IPS-11a (cell line): ENCODE data around the gene KCNMA1.

ENCODE experiments used
- H3K4me3 ChIP-seq: one replicate; pipeline ENCODE4 v1.5.1; 2013; ENCODE audit warnings: low read depth, low read length, control low read depth

Gene KCNMA1

DNA sequence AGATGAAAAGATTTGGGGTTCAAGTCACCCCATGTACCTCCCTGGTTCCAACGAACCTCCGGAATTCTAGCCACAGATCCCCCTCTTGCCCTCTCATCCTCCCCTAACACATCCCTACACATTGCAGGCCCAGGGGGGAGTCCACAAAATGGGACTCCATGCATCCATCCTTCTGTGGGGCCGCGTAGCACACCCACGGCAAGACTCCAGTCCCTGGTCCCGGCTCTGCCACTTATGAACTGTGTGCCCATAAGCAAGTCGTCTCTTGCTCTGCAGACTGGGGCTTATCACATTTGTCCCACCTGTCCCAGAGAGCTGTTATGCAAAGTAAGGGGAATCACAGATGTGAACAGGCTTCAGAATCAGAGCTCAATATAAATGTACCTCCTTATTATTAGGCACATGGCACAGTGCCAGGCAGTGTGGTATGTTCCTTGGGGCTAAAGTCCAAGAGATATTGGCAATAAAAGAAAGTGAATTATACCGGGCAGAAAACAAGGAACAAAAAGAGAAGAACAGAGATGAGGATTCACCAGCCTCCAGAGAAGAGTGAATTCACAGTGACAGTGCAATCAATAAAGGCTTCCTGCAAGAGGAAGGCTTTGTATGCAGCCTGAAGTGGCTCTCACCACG, 73.9 kb downstream of the KCNMA1 start:
- H3K4me3 ChIP-seq = no peak overlapping the region

DNA sequence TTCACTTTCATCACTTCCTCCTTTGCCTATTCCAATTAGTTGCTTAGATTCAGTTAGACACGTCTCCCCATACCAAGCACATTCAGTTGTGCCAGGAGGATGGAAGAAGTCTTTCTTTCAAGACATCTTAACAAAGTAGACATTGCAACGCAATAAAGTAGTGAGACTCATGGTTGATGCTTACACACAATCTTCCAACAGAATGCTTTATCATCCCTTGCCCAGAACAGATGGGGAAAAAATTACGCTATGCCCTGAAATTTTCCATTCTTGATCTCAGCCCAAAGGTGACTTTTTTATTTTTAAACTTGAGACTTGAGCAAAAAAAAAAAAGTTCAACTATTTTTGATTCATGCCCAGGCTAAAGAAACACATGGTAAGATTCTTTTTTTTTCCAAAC, 74.9 kb downstream of the KCNMA1 start:
- no peak overlapping the region for H3K4me3 ChIP-seq

DNA sequence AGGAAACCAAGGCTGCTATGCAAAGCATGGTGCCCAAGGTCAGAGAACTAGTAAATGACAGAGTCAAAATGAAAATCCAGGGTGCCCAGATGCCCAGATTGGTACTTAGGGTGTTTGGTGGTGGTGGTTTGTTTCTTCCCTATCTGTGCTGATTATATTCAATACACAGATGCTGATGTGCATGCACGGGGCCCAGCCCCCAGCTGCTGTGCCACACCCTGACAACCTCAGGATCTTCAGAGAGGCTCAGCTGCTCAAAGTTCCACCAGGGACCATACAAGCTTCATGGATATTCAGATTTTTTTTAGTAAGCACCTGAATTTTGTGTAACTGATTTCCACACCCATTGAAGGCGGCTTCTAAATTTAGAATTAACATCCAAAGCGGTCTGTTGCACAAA, 75.6 kb downstream of the KCNMA1 start:
- H3K4me3 ChIP-seq = no peak overlapping the region

DNA sequence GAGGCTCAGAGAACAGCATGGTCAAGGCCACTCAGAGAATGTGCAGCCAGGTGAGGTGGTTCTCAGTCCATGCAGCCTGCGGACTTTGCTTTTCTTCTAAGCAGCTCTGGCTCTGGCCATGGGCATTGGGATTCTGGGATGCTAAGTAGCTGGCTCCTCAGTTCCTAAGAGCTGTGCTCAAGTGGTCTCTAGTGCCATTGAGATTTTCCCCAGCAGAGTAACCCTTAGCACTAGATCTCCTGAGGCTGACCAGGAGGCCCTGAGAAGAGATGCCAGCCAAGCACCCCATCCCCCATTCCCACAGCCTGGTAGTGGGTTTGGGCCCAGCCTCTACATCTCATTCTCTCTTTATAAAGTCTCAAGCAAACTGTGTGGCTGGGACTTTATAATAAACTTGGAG, 77.1 kb downstream of the KCNMA1 start:
- no peak overlapping the region for H3K4me3 ChIP-seq

DNA sequence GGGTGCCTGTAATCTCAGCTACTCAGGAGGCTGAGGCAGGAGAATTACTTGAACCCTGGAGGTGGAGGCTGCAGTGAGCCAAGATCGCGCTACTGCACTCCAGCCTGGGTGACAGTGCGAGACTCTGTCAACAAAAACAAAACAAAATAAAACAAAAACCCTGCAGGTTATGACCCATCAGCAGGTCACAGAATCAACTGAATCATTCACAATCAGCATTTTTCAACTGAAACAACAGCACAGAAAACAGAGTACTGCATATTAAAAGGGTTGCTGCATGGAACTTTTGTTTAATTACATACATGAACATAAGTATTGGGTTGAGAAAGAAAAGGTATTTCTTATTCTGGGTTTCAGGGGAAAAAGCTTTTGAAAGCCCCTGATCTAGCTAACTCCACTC, 77.6 kb downstream of the KCNMA1 start:
- no peak overlapping the region for H3K4me3 ChIP-seq

DNA sequence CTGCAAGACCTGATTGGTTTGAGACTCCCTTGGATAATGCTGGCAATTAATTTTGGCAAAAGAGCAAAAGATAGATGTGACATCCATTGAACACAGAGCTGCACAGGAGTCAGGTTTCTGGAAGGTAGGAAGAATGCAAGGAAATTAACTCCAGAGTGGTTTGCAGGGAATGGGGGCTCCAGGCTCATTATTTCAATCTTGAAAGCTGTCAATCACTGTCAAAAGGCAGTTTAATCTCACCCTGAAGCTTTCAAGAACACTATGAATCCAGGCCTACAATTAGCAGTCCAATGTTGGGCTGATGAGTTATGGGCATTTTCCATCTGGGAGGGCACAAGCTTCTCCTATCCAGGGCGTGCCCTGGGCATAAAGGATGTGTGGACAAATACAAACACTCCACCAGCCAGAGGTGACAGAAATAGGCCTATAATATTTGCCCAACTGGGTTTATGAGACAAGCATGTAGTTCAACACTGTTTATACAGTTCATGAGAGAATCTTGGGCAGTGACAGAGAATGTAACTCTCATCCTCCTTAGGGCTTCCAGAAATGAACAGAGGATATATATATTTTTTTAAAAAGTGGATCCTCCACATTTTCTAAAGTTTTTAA, 80.5 kb downstream of the KCNMA1 start:
- H3K4me3 ChIP-seq = no peak overlapping the region

DNA sequence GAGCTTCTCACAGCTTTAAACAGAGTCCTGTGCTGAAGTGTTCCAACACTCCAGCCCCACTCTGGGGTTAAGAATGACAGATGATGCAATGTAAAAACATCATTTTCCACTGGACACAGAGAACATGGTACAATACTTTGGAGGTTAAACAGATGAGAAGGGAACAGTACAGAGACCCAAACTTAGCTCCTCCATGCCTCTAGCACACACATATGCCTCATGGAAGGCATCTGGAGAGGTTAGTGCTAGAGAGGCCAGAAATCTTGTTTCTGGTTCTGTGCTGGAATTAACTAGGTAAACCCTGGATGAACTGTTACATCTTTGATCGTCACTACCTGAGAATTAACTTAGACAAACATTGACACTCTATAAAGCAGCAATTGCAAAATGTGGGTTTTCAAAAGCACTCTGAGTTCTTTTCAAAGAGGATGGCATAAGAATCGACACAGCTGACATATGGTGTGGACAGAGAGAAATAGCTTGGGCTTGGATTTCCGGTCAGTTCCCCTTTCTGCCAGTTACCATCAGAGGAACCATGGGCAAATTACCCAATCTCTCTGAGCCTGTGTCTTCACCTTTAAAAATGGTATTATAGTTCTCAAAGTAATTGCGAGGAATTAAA, 81.9 kb downstream of the KCNMA1 start:
- H3K4me3 ChIP-seq = no peak overlapping the region

DNA sequence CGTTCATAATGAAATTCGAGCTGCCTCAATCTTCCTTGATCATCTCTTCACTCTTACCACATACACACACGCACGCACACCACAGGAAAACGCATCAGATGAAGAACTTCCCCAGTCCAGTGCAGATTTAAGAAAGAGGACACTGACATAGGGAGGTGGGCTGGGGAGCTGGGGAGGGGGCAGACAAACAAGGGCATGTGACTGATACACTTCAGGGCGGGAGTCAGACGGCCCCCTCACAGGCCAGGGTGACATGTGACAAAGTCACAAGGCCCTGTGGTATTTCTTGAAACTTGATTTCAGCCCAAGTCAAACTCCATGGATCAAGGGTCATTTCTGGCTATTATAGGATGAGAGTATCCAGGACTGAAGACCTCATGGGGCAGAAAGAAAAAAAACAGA, 82.6 kb downstream of the KCNMA1 start:
- H3K4me3 ChIP-seq = no peak overlapping the region

DNA sequence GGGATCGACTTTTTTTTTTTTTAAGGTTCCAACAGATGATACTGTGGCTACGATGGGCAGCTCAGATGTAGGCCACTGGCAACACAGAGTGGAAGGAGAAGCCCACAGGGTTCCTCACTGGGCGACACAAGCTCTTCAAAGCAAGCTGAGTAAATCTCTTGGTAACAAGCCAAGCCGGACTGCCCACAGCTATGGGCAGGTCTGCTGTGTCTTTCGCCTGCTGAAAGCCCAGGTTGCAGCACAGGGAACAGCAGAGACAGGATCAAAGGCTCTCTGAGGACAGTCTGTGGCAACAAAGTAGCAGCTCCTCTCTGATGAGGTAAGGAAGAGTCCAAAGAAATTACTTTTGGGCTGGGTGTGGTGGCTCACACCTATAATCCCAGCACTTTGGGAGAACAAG, 83.6 kb downstream of the KCNMA1 start:
- no peak overlapping the region for H3K4me3 ChIP-seq

DNA sequence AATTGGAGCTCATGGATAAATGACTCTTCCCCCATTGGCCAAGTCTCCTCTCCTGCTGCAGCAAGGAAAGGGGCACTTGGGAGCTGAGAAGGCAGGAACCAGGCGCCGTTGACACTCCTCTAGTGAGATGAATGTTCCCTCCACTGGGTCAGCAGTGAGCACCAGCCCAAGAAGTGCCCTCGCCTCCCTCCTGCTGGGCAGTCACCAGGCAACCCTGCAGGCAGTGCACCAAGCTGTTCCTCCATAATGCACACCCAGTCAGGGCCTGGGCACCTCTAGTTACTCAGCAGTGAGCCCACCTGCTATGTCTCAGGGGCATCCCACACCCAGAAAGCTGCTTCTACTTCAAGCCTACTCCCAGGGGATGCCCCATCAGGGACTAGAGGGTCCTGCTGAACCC, 84.3 kb downstream of the KCNMA1 start:
- no peak overlapping the region for H3K4me3 ChIP-seq

DNA sequence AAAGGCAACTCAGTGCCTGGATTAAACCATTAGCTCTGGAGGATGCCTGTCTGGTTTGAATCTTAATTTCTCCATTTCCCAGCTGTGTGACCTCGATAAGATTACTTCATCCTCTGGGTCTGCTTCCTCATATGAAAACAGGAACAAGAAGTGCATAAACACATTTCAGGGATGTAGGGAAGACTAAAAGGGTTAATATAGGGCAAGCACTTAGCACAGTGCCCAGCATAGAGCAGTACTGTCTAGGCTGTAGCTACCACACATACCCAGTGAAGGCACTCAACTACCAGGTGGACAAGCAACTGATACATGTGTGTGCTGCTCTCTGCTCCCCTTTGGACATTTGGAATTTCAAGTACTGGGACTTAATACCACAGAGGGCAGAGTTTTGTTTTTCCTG, 85.4 kb downstream of the KCNMA1 start:
- no peak overlapping the region for H3K4me3 ChIP-seq

DNA sequence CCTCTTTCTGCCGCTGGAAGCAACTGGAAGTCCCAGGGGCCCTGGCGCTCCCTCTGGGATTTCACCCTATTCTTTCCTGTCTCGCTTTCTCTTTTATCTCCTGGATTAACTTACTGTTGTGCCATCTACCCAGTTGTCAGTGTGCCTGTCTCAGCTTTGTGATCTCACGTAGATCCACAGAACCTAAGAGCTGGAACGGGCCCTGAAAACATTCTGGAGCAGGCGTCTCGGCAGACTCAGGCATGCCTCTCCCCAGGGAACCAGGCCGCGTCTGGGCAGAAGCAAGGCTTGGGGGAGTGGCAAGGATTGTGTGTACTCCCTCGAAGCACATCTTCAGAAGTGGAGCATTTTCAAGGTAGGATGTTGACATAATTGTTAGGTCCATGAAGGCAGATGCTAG, 87.2 kb downstream of the KCNMA1 start:
- H3K4me3 ChIP-seq = no peak overlapping the region

DNA sequence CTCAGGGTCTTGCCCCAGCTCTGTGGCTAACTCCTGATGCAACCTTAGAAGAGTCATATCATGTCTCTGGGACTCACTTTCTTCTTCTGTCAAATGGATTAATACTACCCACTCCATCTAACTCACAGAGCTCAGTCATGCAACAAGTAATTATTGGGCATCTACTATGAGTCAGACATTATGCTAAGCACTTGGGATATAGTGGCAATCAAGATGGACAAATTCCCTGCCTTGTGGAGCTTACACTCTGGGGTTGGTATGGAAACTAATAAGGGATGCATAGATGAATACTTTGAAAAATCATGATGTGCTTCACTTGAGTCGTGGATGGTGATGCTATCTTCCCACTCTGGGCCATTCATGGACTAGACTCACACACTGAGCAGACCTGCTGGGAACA, 88.9 kb downstream of the KCNMA1 start:
- no peak overlapping the region for H3K4me3 ChIP-seq

DNA sequence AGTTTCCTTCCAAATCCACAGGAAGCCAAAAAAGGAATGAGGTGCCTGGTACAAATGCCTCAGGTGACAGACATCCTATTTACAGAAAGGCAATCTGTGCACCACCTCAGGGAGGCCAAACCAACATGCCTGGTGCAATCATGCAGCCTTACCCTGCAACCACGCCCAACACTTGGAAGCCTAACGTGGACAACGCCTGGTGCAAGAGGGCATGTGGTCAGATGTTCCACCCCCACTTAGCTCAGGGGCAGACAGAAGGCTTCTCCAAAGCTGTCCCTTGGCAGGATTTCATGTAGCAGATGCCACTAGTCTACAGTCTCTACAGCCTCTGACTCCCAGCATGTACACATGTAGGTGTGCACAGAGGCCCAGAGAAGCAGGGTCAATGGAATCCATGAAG, 89.5 kb downstream of the KCNMA1 start:
- no peak overlapping the region for H3K4me3 ChIP-seq

DNA sequence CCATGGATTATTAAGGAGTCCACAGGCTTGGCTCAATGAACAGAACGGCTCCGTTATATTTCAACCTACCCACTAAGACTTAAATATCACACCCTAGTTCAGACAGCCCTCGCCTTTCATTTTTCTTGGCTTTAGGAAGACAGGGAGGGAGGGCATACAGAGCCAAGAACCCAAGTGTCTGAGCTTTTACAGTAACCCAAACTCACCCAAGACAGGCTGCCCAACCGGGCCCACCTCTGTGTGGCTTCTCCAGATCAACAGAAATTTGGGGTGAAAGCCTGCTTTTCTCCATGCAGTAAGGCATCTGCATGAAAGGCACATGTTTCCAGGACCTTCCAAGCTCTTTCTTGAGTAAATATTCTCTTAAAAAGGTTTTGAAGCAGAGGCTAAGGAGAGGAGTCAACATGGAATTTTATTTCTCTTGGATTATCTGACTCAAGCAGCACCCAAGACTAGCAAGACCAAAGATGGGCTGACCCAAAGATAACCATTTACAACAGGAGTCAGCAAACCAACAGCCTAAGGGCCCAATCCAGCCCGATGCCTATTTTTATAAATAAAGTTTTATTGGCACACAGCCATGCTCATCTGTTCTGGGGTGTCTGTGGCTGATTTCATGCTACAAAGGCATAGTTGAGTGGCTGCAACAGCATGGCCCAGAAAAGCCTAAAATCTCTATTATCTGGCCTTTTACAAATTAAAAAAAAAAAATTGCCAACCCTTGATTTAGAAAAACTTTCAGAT, 90.1 kb downstream of the KCNMA1 start:
- no peak overlapping the region for H3K4me3 ChIP-seq

DNA sequence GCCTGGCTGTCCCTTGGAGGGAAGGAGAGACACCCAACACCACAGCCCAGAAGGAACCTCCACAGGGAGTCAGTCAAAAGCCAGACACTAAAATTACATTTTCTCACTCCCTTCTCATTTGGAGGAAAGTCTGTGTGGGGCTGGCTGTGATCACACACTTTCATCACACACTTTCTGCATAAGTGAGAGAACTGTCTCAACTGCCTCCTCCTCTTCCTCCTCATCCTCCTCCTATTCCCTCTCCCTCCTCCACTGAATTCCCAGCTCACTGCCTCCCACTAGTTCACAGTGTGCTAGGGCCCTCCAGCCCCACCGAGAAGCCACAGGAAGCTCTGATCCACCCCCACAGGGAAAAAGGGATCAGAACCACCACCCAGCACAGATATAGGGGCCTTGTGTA, 91.6 kb downstream of the KCNMA1 start:
- no peak overlapping the region for H3K4me3 ChIP-seq

DNA sequence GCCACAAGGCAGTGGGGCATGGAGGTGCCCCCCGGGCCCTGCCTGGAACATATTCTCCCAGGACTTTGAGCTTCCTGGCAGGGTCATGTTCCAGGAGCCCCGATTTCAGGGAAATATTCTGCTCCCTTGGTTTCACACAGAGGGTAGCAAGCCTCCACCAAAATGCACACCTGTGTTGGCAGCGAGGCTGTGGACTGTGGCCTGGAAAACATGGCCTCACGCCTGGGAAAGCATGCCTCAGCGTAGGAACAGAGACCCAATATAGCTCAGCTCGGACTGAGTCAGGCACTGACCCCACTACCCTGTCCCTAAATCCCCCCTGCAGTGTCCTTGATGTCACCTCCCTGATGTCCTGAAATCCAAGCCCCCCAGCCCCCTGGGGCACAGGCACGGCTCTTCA, 92.0 kb downstream of the KCNMA1 start:
- no peak overlapping the region for H3K4me3 ChIP-seq

DNA sequence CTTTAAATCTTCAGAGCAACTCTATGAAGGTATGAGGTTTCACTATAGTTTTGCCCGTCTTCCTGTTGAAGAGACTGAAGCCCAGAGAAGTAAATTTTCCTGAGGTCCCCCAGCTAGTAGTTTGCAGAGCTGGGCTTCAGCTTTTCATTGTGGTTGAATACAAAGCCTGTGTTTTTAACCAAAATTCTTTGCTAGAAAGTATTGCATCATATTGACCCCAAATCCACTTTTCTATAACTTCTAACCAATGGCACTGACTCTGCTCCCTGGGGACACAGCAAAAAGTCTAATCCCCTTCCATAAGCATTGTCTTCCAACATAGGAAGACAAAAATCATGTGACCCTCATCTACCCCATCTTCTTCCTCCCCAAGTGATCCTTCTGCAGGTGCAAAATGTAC, 93.0 kb downstream of the KCNMA1 start:
- no peak overlapping the region for H3K4me3 ChIP-seq

DNA sequence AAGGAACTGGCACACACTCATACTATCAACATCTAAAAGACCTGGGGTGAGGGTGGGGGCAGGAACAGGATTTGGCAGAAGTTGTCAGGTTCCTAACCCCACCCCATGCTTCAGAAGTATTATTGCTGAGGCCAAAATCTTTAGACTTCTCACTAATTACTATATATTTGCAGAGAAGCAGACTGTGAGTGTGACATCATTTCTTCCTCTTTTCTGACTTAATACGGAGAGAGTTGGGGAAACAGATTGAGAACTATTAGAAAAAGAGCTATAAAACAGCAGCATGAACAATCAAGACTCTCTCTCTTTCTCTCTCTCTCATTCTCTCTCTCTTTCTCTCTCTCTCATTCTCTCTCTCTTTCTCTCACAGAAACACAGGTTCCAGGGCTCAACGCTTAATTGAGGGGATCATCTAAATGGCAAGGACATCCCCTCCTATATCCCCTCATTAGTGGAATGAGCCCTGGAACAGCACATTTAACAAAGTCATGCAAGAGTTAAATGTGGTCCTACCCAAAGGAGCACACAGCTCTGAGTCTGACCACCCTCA, 94.8 kb downstream of the KCNMA1 start:
- no peak overlapping the region for H3K4me3 ChIP-seq

DNA sequence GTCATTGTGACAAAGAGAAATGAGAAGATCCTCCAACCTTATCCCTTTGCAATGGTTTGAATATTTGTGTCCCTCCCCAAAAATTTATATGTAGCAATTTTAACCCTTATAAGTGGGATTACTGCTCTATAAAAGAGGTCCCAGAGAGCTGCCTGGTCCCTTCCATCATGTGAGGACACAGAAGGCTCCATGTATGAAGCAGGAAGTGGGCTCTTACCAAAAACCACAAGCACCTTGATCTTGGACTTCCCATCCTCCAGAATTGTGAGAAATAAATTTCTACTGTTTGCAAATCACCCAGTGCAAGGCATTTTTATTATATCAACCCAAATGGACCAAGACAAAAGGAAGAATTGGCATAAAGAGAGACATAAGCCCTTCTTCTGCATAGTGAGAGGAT, 95.7 kb downstream of the KCNMA1 start:
- no peak overlapping the region for H3K4me3 ChIP-seq

DNA sequence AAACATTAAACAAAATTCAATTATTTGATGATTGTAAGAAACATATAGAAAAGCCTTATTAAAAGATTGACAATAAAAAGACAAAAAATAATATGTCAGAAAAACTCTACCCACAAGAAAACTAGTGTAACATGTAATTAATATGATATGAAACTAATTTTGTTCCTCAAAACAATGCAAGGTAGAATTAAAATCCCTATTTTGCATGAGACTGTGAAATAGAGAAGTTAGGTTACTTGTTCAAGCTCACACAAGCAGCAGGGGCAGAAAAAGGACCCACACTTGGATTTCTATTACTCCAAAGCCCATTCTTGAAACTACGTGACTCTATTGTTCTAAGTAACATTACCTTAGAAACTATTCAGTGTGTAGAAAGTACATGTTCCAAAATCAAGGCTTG, 96.4 kb downstream of the KCNMA1 start:
- H3K4me3 ChIP-seq = no peak overlapping the region
